GM19351 (cell line): ENCODE measurements around the gene ZNF718.
"Not testable (repeated sequence)": the region's sequence is repeated elsewhere in the genome, so short reads cannot be mapped to it uniquely, and the experiment has no call there.

Experiments used
- ATAC-seq: cut with Tn5 transposase; IDR thresholded peaks from one replicate; pipeline ENCODE4 v1.9.1; 2021; ENCODE audit warnings: mild to moderate bottlenecking, moderate library complexity; ENCODE audit not compliant: unreplicated experiment

ZNF718 gene

GRCh38 chr4:147233-147632 is 22.9 kb downstream of the ZNF718 start:
- no peak for ATAC-seq

GRCh38 chr4:161496-162284 is 37.4 kb downstream of the ZNF718 start:
- ATAC-seq = no peak

GRCh38 chr4:169640-170039 is 45.3 kb downstream of the ZNF718 start:
- not testable (repeated sequence) for ATAC-seq

- not testable (repeated sequence) for ATAC-seq
Observed at GRCh38 chr4:171318-171717, 47.0 kb downstream of the ZNF718 start.

- ATAC-seq = no peak
Observed at GRCh38 chr4:173666-174314, 49.5 kb downstream of the ZNF718 start.

GRCh38 chr4:175986-176385 is 51.7 kb downstream of the ZNF718 start:
- no peak for ATAC-seq

GRCh38 chr4:176995-177394 is 52.7 kb downstream of the ZNF718 start:
- ATAC-seq = no peak

GRCh38 chr4:182225-182624 is 57.9 kb downstream of the ZNF718 start:
- ATAC-seq = not testable (repeated sequence)

GRCh38 chr4:188091-188490 is 63.8 kb downstream of the ZNF718 start:
- no peak for ATAC-seq

- ATAC-seq = not testable (repeated sequence)
Observed at GRCh38 chr4:195159-195558, 70.9 kb downstream of the ZNF718 start.

- ATAC-seq = no peak
Observed at GRCh38 chr4:200936-201335, 76.6 kb downstream of the ZNF718 start.

- not testable (repeated sequence) for ATAC-seq
Observed at GRCh38 chr4:202822-203221, 78.5 kb downstream of the ZNF718 start.

- no peak for ATAC-seq
Observed at GRCh38 chr4:205097-205756, 80.9 kb downstream of the ZNF718 start.

- no peak for ATAC-seq
Observed at GRCh38 chr4:206054-206453, 81.8 kb downstream of the ZNF718 start.

GRCh38 chr4:208416-209096 is 84.3 kb downstream of the ZNF718 start:
- not testable (repeated sequence) for ATAC-seq

GRCh38 chr4:211033-211511 is 86.8 kb downstream of the ZNF718 start:
- no peak for ATAC-seq

- no peak for ATAC-seq
Observed at GRCh38 chr4:212438-213188, 88.3 kb downstream of the ZNF718 start.

- ATAC-seq = not testable (repeated sequence)
Observed at GRCh38 chr4:213189-213535, 88.9 kb downstream of the ZNF718 start.
